ENCODE data around the gene NFIC. TPM values are rescaled to one million over a fixed set of nuclear protein-coding genes. Genes with fewer than 3 reads are reported as not detected.
A peak's percentile ranks its signal among the peaks of the same experiment; 100 is the strongest.

Gene NFIC
- polyA plus RNA-seq, 2 of the 4 experiments (the other 2 are of a cell fraction) = 2.6 to 34.9 TPM

GRCh38 chr19:3496392-3497273 is 130.2 kb downstream of the NFIC start:
- WGBS (ENCODE audit: missing lambda C conversion rate) = 95% methylated on average over 15 of the region's 32 CpGs
- POLR2A ChIA-PET = no interaction called here
- no peak for TF ChIP-seq NPAS2 (CRISPR knock-in tag; IDR thresholded peaks at IDR 0.05; ENCODE audit: borderline replicate concordance)
- TF ChIP-seq ZFP36 (IDR thresholded peaks at IDR 0.05; ENCODE audit: borderline replicate concordance, partially characterized antibody) = peak; percentile 13
- H3K4me2 ChIP-seq = no peak overlapping the region
- CTCF ChIA-PET = interaction anchor here (1.9 to 5.2 kb wide), 2 partner anchors 11 to 24 kb away, joined by 9 to 32 read pairs; partner anchors contain the start of gene SMIM44
- peaks cover 8% of the 10 kb centered on the region; the same call in 1 of the 3 replicates for H3K4me1 ChIP-seq
- no peak for DNase-seq (ENCODE audit: low read depth in 1 of 2, low spot score in 1 of 2)
- no peaks in the 10 kb centered on the region for H3K9me3 ChIP-seq
- no peak for ATAC-seq
- H3K4me3 ChIP-seq = no peak overlapping the region
- FAIRE-seq = no peak
- no peak overlapping the region for H3K27ac ChIP-seq

GRCh38 chr19:3497757-3498520 is 131.6 kb downstream of the NFIC start:
- no peak for ATAC-seq

DNA sequence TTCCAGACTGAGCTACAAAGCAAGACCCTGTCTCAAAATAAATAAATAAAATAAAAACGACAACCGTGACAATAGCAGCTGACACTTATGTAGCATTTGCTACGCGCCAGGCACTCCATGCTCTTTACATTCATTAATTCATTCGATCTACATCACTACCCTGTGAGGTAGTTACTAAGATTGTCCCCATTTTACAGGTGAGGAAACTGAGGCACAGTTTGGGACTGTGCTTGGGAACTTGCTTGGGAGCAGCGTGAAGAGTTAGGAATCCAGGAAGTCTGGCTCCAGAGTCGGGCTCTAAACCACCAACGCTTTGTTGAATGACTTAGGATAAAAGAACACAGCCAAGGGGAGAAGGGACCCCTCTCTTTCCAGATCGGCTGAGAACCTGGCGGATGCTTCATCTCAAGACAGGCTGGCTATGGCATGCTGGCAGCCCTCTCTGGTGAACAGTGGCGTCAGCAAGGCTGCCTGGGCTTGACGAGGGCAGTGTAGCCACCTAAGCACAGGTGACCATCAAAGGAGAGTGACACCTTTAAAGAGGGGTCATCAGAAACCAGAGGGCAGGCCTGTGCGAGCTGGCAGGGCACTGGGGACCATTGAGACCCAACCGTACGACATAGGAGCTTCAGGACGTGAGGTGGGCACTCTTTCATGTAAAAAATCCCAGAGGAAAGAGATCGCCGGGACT is 133.5 kb downstream of the NFIC start:
- 30% methylated on average over 16 of the region's 18 CpGs for WGBS (ENCODE audit: missing lambda C conversion rate)
- peak overlapping the region; percentile 93 for H3K4me3 ChIP-seq
- H3K4me1 ChIP-seq = peaks cover 10% of the 10 kb centered on the region; the same call in 2 of the 3 replicates
- ATAC-seq (peak; percentile 35 to 47; a peak in 5 of 6 replicates), FAIRE-seq (no peak), DNase-seq (ENCODE audit: low read depth in 1 of 2, low spot score in 1 of 2) (no peak)
- POLR2A ChIA-PET = no interaction called here
- H3K4me2 ChIP-seq = peak overlapping the region; percentile 99
- H3K9me3 ChIP-seq = no peaks in the 10 kb centered on the region
- peak overlapping the region; percentile 96 to 99 for H3K27ac ChIP-seq
- CTCF ChIA-PET = interaction anchor here (1.1 to 5.2 kb wide), 3 partner anchors 10 to 195 kb away, joined by 3 to 32 read pairs (median 4); partner anchors contain the start of gene SMIM44
- TF ChIP-seq MAZ (IDR thresholded peaks at IDR 0.05; ENCODE audit: borderline replicate concordance, low read depth, low read length) = no peak
- TF ChIP-seq KDM5A (IDR thresholded peaks at IDR 0.05) = no peak
- TF ChIP-seq KDM1A (IDR thresholded peaks at IDR 0.05; ENCODE audit: low read depth) = 0 out of 2 replicates have a peak, but pooled peaks have one; percentile 46
- TF ChIP-seq NPAS2 (CRISPR knock-in tag; IDR thresholded peaks at IDR 0.05; ENCODE audit: borderline replicate concordance) = no peak
- TF ChIP-seq, protein P1, sequence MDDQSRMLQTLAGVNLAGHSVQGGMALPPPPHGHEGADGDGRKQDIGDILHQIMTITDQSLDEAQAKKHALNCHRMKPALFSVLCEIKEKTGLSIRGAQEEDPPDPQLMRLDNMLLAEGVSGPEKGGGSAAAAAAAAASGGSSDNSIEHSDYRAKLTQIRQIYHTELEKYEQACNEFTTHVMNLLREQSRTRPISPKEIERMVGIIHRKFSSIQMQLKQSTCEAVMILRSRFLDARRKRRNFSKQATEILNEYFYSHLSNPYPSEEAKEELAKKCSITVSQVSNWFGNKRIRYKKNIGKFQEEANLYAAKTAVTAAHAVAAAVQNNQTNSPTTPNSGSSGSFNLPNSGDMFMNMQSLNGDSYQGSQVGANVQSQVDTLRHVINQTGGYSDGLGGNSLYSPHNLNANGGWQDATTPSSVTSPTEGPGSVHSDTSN (IDR thresholded peaks at IDR 0.05) = no peak
- no peak for TF ChIP-seq CBX8 (IDR thresholded peaks at IDR 0.05)
- TF ChIP-seq, protein P2, sequence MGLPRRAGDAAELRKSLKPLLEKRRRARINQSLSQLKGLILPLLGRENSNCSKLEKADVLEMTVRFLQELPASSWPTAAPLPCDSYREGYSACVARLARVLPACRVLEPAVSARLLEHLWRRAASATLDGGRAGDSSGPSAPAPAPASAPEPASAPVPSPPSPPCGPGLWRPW (IDR thresholded peaks at IDR 0.05) = no peak

More at GRCh38 chr19:3497757-3498520, 131.6 kb downstream of the NFIC start:
- no peak overlapping the region for H3K4me2 ChIP-seq
- TF ChIP-seq MAFK (IDR thresholded peaks at IDR 0.05; ENCODE audit: partially characterized antibody) (no peak), BHLHE40 (IDR thresholded peaks at IDR 0.05; ENCODE audit: low read depth, low read length) (no peak), TFCP2L1 (CRISPR knock-in tag; IDR thresholded peaks at IDR 0.05) (no peak), POLR2AphosphoS2 (conservative IDR thresholded peaks at IDR 0.05; ENCODE audit: low read length) (no peak), FOXS1 (CRISPR knock-in tag; IDR thresholded peaks at IDR 0.05) (no peak), POLR2A (IDR thresholded peaks at IDR 0.05; ENCODE audit: low read length) (no peak), TP53 (CRISPR knock-in tag; IDR thresholded peaks at IDR 0.05) (no peak), KDM5A (IDR thresholded peaks at IDR 0.05) (no peak), SREBF2 (IDR thresholded peaks at IDR 0.05) (no peak), JUNB (IDR thresholded peaks at IDR 0.05) (no peak), E2F6 (IDR thresholded peaks at IDR 0.05; ENCODE audit: borderline replicate concordance, low read depth) (no peak), HOXA7 (CRISPR knock-in tag; IDR thresholded peaks at IDR 0.05) (no peak), HOXB5 (CRISPR knock-in tag; IDR thresholded peaks at IDR 0.05) (no peak)
- TF ChIP-seq, protein P3, sequence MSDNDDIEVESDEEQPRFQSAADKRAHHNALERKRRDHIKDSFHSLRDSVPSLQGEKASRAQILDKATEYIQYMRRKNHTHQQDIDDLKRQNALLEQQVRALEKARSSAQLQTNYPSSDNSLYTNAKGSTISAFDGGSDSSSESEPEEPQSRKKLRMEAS (IDR thresholded peaks at IDR 0.05) = no peak
- TF ChIP-seq, protein P4, sequence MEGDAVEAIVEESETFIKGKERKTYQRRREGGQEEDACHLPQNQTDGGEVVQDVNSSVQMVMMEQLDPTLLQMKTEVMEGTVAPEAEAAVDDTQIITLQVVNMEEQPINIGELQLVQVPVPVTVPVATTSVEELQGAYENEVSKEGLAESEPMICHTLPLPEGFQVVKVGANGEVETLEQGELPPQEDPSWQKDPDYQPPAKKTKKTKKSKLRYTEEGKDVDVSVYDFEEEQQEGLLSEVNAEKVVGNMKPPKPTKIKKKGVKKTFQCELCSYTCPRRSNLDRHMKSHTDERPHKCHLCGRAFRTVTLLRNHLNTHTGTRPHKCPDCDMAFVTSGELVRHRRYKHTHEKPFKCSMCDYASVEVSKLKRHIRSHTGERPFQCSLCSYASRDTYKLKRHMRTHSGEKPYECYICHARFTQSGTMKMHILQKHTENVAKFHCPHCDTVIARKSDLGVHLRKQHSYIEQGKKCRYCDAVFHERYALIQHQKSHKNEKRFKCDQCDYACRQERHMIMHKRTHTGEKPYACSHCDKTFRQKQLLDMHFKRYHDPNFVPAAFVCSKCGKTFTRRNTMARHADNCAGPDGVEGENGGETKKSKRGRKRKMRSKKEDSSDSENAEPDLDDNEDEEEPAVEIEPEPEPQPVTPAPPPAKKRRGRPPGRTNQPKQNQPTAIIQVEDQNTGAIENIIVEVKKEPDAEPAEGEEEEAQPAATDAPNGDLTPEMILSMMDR (IDR thresholded peaks at IDR 0.05) = no peak
- POLR2A ChIA-PET = no interaction called here
- H3K9me3 ChIP-seq = no peaks in the 10 kb centered on the region
- no peak overlapping the region for H3K4me3 ChIP-seq
- peaks cover 8% of the 10 kb centered on the region; the same call in 1 of the 3 replicates for H3K4me1 ChIP-seq
- CTCF ChIA-PET = interaction anchor here (0.6 to 5.2 kb wide), 3 partner anchors 12 to 198 kb away, joined by 3 to 32 read pairs (median 9); partner anchors contain the start of gene SMIM44
- DNase-seq (ENCODE audit: low read depth in 1 of 2, low spot score in 1 of 2) (no peak), FAIRE-seq (no peak)
- WGBS (ENCODE audit: missing lambda C conversion rate) = 94% methylated on average over 5 of the region's 5 CpGs
- no peak overlapping the region for H3K27ac ChIP-seq

All from A549 (cell line).